AG09309 (cell line): ENCODE results near the gene ABCB10.

Experiments used
- DNase-seq: peaks from one replicate; pipeline ENCODE4 v3.0.0-alpha.2; 2010; ENCODE audit warnings: low read depth
- H3K4me3 ChIP-seq: 2 replicates; pipeline ENCODE4 v1.5.1; 2011; ENCODE audit warnings: mild to moderate bottlenecking, low read depth, low read length, moderate library complexity; ENCODE audit not compliant: control insufficient read depth
- TF ChIP-seq, protein P1 (sequence below): IDR thresholded peaks from 2 replicates; pipeline ENCODE4 v1.5.1; 2011; ENCODE audit warnings: mild to moderate bottlenecking, low read depth, low read length, inconsistent platforms; ENCODE audit not compliant: insufficient read depth, control insufficient read depth; ENCODE audit errors: missing control alignments

Gene ABCB10

DNA sequence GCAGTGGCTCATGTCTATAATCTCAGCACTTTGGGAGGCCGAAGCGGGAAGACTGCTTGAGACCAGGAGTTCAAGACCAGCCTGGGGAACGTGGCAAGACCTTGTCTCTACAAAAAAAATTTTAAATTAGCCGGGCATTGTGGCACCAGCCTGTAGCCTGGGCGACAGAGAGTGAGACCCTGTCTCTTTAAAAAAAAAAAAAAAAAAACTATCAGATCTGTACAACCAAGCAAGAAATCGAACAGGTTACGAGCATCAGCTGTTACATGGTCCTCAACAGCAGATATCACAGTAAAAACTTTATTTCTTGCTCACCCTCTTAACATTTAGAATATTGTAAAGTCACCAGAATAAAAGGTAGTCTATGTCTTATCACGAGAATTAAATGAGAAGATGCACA lies 51.9 kb downstream of the ABCB10 start:
- no peak for DNase-seq
- TF ChIP-seq, protein P1, sequence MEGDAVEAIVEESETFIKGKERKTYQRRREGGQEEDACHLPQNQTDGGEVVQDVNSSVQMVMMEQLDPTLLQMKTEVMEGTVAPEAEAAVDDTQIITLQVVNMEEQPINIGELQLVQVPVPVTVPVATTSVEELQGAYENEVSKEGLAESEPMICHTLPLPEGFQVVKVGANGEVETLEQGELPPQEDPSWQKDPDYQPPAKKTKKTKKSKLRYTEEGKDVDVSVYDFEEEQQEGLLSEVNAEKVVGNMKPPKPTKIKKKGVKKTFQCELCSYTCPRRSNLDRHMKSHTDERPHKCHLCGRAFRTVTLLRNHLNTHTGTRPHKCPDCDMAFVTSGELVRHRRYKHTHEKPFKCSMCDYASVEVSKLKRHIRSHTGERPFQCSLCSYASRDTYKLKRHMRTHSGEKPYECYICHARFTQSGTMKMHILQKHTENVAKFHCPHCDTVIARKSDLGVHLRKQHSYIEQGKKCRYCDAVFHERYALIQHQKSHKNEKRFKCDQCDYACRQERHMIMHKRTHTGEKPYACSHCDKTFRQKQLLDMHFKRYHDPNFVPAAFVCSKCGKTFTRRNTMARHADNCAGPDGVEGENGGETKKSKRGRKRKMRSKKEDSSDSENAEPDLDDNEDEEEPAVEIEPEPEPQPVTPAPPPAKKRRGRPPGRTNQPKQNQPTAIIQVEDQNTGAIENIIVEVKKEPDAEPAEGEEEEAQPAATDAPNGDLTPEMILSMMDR: no peak
- no peak overlapping the region for H3K4me3 ChIP-seq

DNA sequence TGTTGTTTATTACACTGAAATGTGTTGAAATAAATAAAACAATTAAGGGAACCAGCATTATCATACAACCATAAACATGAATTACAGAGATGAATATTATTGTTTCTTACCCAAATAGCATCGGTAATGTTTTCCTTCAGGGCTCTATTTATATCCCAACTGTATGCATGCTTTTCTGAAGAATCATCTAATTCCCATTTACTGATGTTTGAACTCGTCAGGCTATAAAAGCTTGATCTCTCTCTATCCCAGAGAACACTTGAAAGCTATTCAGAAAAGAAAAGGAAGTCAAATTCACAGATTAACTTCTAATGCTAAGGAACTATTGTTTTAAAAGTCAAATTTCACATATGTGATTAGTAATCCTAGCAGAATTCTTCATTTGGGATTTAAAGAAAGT lies 62.7 kb downstream of the ABCB10 start:
- TF ChIP-seq, protein P1: no peak
- DNase-seq: no peak
- no peak overlapping the region for H3K4me3 ChIP-seq

DNA sequence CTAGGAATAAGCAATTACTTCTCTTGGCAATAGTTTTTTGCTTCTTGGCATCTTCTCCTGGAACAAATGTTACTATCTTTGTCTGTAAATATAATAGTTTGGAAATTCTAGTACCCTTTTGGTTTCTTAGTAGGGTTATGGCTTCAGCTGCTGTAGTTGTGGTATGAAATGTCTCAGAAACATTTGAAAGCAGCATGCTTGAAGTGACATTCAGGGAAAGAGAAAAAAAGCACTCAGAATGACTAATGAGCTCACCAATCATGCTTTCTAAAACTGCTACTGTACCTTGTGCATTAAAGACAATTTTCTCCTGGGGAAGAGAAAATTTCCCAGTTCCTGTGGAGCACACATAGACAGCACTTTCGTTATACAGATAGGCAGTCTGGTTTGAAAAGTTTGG lies 71.3 kb downstream of the ABCB10 start:
- TF ChIP-seq, protein P1: no peak
- DNase-seq: no peak
- H3K4me3 ChIP-seq: no peak overlapping the region

DNA sequence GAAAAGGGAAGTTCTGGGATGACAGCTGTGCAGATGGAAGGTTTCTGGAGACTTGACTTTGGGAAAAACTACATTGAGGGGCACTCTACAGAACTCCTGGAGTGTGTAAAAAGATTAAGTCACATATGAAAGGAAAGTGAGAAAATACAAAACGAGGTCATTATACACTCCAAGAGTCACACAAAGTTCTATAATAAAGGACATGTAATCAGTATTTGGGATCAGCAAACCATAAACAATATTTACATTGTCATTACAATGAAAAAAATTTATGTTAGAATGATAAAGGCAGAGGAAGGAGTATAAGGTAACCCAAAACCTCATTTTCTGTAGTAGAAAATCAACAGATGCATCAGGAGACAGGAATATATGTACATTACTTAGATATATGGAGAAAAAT lies 73.2 kb downstream of the ABCB10 start:
- DNase-seq: no peak
- TF ChIP-seq, protein P1: no peak
- no peak overlapping the region for H3K4me3 ChIP-seq

DNA sequence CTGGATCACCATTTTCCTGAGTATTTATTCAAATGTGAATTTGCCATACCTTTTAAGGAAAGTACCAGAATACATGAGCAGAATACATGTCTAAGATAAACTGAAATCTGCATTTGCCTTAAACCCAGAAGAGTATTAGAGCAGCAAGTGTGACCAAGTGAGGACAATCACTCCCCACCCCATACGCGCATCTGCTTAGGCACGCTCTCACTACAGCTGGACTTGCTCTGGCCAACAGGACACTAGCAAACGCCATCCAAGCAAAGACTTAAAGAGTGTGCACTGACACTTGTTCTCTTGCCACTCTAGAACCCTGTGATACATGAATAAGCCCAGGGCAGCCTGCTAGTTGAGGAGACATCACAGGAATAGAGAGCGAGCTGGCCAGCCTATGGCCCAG lies 76.0 kb downstream of the ABCB10 start:
- H3K4me3 ChIP-seq: no peak overlapping the region
- TF ChIP-seq, protein P1: no peak
- no peak for DNase-seq

DNA sequence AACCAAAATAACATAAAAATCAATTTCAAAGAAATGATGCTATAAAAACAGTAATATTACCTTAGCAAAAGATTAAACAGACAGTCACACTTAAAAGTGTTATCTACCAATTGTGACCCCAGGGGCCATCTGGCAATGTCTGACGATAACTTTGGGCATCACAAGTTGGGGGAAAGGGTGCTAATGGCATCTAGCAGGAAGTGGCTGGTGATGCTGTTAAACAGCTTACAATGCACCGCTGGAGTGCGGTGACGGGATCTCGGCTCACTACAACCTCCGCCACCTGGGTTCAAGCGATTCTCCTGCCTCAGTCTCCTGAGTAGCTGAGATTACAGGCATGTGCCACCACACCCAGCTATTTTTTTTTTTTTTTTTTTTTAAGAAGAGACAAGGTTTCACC lies 78.0 kb downstream of the ABCB10 start:
- DNase-seq: no peak
- TF ChIP-seq, protein P1: no peak
- no peak overlapping the region for H3K4me3 ChIP-seq

DNA sequence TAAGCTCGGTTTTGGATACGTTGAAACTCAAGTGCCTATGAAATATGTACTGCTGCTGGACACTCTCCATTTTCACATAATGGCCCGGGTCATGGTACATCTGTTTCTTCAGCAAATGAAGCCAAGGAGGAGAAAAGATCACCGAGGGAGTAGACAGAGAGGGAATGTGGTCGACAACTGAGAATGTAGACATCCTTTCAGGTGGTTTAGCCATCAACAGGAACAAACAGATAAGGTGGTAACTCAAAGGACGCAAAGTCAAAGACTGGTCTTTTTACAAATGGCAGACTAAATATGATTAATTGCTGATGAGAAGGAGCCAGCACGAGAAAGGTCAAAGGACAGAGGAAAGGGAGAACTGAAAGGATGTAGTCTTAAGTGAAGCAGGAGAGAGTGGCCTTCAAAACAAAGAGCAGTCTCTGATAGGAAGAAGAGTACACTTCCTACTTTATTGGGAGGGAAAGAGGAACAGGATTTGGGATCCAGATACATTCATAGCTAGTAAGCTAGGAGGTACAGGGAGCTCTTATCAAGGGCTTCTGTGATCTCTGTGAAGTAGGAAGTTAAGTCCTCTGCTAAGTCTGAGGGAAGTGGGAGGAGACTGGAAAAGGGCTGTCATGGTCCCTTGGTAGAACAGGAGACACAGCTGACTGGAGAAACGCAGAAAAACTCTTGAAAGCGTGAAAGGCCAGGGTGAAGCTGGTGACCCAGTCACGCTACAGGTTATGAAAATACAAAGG lies 78.7 kb downstream of the ABCB10 start:
- TF ChIP-seq, protein P1: no peak
- no peak for DNase-seq
- H3K4me3 ChIP-seq: no peak overlapping the region
